Measurements from ENCODE around the gene BBOX1.
"Not testable (repeated sequence)": the region's sequence is repeated elsewhere in the genome, so short reads cannot be mapped to it uniquely, and the experiment has no call there.

BBOX1 gene, protein sequence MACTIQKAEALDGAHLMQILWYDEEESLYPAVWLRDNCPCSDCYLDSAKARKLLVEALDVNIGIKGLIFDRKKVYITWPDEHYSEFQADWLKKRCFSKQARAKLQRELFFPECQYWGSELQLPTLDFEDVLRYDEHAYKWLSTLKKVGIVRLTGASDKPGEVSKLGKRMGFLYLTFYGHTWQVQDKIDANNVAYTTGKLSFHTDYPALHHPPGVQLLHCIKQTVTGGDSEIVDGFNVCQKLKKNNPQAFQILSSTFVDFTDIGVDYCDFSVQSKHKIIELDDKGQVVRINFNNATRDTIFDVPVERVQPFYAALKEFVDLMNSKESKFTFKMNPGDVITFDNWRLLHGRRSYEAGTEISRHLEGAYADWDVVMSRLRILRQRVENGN

DNA sequence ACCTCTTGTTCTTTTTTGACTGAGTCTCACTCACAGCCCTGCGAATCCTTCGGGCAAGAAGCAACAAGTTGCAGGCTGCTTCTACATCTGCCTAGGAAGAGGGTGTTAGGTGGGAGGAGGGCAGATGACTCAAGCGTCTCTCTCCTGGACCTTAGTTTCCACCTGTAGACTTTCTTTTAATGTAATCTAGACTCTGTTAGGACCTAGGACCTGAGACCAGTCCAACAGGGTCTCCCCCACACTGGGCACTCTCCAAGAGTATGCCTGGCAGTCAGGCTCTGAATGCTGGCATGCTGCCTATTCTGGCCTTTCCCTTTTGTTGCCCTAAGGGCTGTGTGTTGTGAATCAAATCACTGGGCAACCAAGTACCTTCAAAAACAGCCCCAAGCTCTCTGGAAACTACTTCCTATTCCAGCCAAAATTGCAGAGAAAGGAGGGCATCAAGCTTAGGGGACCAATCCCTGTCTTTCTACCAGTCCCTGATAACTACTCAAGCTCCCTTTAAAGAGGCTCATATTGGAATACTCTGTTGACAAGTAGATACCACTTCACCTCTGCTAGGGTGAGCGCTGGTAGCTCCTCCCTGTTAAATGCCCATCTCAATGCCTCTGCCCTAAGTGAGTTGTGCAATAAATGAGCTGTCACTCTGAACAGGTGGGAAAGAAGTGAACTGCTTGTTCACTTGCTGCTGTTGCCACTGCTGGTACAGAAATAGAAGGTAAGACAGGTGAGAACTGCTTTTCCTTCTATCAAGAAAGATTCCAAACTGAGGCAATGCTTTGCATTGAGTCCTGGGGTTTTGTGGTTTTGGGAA lies at the start of gene BBOX1:
Gene BBOX1 (plus strand): TSS at position 514 of the 814 bp plus-strand sequence. CDS start 14,616 bp downstream, outside the sequence.
- no peak for DNase-seq (ENCODE audit: low read depth)

DNA sequence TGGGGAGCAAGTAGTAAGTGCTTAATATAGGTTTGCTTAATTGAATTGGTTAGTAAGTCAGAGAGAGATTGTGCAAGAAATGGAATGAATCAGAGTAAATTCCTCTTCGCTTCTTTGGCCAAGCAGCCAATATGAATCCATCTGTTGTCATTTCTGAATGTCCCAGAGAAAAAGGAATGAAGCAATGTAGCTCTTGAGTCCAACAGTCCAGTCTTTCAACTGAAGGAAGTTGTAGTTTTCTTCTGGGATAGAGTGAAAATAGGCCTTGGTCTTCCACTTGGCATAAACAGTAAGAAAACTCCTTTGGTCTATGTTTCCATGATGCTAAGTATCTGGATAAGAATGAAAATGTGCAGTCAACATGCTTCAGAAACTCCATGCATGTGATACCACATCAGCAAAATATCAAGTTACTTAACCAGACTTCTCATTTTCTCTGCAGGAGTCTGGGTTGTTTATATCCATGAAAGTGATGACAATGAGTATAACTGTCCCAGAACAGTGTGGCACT lies 48.5 kb upstream of the BBOX1 start:
- DNase-seq (ENCODE audit: low read depth), result no peak

DNA sequence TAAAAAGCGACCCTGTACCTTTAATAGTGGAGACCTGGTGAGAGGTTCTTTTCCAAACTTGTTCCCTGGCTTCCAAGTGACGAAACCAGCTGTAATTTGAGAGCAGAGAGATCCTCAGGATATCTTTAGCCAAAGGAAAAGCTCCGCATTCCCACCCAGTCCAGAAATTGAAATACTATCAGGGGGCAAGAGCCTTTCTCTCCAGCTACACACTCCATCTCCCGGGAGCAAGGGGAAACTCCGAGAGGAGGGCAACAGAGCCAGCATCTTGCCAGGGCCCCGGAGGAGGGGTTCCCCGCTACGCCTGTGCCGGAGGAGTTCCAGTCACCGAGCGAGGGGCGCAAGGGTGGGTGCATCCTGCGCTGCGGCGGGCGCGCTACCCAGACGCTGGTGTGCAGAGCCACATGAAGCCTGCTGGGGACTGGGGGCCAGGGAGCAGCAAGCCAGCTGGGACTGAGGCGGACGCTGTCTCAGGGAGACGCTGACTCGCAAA lies 46.6 kb upstream of the BBOX1 start, which contains the start of gene FIBIN:
Gene FIBIN (plus strand): TSS at position 148 of the 493 bp plus-strand sequence. CDS start 415 bp downstream, outside the sequence.
- DNase-seq (ENCODE audit: low read depth), result no peak

DNA sequence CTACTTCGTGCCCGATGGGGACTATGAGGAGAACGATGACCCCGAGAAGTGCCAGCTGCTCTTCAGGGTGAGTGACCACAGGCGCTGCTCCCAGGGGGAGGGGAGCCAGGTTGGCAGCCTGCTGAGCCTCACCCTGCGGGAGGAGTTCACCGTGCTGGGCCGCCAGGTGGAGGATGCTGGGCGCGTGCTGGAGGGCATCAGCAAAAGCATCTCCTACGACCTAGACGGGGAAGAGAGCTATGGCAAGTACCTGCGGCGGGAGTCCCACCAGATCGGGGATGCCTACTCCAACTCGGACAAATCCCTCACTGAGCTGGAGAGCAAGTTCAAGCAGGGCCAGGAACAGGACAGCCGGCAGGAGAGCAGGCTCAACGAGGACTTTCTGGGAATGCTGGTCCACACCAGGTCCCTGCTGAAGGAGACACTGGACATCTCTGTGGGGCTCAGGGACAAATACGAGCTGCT lies 46.0 kb upstream of the BBOX1 start:
- DNase-seq (ENCODE audit: low read depth), result no peak

DNA sequence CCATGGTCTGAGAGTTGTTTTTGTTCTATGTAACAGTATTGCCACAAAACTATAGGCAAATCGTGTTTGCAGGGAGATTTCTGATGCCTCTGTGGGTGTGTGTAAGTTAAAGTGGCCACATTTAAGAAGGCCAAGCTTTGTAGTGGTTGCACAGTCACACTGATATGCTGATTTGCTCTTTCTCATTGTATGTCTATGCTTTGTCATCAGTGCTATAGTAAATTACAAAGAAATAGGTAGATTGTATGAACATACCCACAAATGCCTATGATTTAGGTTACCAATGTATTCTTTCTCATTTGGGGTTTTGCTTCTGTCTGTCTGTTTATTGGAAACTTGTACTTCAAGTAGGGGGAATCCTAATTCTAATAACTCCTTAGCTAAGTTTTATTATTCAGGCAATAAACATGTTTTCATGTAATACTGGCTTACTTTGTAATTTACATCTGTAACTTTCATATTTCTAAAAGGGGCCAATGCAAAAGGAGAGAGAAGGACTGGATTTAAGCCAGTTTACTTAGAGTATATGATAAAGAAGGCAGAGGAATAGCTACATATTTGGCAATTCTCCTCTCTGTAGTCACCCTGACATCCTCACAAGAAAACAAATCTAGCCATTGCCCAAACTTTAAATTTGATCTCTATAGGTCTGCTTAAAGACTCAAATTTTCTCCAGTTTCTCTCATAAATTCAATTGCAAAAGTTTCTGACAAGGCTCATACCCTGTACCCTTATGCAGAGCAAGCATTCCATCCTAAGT lies 44.7 kb upstream of the BBOX1 start:
- DNase-seq (ENCODE audit: low read depth), result no peak

DNA sequence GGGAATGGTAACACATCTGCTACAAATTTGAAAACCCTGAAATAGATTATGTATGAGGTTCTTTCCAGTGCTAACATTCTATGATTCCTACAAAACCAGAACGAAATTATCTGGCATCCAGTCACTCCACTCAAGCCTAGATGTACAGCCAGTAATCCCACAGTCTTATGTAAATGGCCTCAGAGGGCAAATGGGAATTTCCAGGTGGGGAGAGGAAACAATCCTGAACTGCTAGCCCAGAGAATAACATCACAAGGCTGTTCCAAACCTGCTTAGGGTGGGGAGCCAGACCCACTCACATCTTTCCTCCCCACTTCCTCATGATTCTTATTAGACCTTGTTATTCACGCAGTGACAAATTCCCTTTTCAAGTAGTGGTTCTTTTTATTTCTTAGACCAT lies 43.2 kb upstream of the BBOX1 start:
- DNase-seq (ENCODE audit: low read depth), result no peak

DNA sequence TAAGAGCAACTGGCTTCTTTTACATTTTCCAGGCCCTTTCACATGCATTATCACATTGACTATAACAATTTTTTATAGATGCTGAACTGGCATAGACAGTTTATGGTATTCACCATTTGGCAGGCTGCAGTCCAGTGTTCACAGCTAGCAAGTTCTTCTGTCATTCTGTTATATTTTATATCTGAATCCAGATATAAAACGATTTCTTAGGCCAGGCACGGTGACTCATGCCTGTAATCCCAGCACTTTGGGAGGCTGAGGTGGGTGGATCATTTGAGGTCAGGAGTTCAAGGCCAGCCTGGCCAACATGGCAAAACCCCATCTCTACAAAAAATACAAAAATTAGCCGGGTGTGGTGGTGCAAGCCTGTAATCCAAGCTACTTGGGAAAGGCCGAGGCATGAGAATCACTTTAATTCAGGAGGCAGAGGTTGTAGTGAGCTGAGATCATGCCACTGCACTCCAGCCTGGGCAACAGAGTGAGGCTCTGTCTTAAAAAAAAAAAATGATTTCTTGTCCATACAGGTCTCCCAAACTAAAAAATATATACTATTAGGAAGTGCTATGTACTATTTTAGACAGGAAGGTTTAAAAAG lies 39.4 kb upstream of the BBOX1 start:
- not testable (repeated sequence) for DNase-seq (ENCODE audit: low read depth)

DNA sequence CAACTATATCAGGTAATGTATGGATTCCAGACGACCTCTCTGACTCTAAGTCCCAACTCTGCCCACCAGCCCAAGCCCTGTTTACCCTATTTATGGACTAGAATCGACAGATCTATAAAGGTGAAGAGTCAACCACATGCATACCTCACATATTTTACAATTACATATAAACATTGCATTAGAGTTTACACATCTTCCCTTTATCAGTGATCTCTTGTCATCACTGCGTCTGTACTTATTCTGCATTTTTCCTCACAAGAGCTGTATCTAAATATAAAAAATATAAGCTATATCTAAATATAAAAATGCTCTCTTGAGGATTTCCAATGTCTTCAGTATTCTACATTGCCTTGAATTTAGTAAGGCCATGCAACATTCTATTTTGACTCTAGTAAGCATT lies 38.2 kb upstream of the BBOX1 start:
- DNase-seq (ENCODE audit: low read depth), result no peak

DNA sequence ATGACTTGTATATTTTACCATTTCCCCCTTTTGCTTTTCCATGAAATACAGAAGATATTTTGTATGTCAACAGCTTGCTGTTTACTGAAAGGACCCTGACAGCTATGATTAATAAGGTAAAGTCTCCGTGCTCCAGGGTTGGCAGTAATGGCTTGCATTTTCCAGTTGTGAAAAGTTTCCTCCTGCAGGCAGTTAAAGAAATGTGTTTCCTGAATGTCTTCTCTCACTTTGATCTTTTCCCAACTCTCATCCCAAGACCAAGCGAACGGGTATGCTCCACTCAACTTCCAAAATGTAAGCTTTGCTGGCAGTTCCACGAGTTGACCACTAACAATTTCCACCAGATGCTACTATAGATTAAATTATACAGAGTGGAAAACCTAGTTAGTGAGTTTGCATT lies 37.8 kb upstream of the BBOX1 start:
- no peak for DNase-seq (ENCODE audit: low read depth)

DNA sequence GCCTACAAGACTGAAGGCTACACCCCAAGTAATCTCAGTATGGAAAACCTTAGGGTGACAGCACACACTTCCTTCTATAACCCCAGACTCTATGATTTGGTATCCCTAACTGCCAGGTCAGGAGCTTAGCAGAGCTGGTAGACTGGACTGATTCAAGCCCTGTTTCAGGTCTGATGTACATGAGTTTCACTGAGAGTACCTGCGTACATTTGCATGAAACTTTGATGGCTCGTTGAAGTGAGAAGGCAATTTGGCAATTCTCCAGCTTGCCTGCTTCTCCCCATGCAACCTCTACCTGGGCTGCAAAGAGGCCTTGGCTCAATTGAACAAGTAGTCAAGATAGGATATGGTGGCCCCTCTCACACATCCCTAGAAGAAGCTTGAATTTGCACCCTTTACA lies 36.5 kb upstream of the BBOX1 start:
- DNase-seq (ENCODE audit: low read depth), result no peak

DNA sequence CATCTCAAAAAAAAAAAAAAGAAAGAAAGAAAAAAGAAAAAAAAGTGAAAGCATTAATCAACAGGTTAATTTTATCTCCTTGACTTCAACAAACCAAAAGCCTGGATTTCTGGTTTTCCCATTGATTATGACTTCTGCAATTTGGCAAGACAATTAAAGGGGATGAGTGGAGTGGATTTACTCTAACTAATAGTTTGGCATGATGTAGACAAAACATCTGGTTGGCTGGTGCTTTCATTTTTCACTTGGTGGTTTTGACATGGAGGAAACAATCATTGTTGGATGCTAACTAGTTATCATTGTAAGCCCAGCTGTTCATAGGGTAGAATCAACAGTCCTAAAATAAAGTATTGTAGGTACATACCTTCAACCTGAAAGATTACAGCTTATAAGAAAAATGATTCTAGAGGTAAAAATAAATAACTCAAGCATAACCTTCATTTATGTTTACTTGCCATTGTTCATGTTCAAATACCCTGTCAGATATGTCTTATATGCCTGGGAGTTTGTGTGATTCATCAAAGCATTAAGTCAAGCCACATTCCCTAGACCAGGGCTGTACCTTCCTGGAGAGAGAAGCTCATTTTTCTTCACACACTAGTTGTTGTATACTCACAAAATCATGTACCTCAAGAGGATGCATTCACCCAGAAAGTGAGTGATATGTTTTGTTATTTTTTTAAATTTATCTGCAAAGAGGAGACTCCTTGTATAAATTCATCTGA lies 31.6 kb upstream of the BBOX1 start:
- DNase-seq (ENCODE audit: low read depth), result no peak

DNA sequence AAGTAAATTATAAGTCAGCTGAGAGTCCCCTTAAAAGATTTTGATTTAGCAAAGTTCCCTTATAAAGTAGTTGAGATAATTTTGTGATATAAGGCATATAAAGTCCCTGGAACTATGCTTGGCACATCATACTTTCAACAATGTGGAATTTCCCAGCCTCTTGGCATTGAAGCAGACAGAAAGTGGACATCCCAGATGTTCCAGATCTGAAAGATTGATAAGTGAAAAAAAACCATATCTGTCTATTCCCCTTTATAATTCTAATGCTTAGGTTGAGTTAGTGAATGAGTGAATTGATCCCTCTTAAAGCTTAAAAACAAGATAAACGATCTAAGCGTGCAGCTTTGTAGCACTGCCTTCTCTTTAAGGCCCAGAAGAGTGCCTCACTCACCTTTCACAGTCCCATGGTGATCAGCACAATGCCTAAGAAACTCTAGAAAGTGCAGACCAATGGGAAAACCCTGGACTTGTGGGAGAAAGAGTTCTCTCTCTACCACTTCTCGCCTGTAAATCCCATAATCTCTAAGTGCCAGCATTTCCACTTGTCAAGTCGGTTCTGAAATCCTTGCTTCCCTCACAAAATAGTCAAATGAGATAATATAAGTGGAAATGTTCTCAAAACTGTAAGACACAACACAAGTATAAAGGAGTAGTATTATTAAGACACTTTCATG lies 28.9 kb upstream of the BBOX1 start:
- no peak for DNase-seq (ENCODE audit: low read depth)

DNA sequence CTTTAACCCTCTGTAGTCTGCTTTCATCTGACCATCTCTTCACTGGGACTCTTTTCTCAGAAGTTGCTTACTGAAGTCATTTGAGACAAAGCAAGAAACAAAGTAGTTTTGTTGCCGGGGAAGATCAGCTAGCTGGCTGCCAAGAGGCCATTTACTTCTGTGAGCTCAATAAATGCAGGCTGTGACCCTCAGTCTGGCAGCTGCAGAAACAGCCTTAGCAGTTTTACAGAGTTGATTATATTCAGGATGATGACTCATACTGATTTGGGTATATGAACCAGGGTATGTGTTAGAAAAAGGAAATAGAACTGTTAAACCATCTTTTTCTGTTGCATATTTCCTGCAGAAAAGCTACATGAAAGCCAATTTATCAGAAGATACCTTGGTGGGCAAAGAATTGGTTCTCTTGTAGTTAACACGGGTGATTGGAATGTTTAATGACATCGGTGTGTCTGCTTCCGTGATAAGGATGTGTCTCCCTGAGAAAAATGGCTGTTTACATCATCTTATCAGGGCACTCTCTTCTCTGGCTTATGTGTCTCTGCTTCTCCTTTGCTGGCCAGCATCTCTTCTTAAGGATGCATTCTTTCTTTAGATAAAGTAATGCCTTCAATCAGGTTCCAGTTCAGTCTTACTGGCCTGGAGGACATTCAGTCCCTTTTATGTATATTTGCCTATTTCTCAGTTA lies 28.2 kb upstream of the BBOX1 start:
- no peak for DNase-seq (ENCODE audit: low read depth)

DNA sequence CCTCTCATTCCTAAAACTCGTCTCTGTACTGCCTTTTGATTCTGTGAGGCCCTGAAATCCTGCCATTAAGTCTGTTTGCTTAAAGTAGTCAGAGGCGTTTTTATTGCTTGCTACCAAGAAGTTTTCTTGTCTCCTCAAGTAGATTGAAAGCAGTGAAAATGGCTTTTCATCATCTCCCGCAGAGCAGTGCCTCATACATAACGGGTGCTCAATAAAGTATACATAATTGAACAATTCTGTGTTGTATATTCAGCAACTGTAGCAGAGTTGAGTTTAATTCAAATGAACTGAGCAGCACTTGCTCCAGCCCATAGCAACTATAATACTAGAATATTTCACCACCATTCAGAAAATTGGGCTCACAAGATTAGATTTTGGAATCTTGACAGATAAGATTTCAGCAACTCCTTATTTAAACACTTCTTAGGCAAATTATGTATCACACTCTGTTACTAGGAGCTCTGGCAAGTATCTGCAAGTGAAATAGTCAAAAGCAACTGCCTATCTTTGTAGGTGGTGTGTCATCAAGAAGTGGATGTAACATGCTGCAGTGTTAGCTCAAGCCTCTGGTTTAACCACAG lies 26.7 kb upstream of the BBOX1 start:
- DNase-seq (ENCODE audit: low read depth), result no peak

DNA sequence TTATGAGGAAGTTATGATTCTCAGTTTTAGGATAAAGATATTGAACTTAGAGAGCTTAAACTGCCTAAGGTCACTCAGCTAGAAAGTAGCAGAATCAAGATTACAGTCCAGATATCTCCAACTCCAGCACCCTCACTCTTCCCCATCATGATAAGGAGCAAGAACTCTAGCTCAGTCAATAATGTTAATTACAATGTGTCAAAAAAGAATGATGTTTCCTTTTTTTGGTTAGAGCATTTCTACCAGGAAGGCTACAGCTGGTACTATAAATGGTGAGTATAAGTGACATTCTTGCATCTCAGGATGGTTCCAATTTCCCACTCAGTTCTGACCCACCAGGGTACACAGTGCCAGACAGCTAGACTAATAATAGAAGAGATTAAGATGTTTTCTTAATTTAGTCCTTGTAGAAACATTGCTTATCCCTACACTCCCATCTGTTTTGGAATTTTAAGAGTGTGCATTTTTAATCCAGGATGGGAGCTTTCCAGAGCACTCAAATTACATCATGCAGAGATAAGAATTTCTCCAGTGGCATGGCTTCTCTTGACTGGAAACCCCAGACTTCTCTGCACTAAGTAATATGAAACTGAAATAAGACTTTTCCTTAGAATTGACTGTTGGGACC lies 21.6 kb upstream of the BBOX1 start:
- DNase-seq (ENCODE audit: low read depth), result no peak

DNA sequence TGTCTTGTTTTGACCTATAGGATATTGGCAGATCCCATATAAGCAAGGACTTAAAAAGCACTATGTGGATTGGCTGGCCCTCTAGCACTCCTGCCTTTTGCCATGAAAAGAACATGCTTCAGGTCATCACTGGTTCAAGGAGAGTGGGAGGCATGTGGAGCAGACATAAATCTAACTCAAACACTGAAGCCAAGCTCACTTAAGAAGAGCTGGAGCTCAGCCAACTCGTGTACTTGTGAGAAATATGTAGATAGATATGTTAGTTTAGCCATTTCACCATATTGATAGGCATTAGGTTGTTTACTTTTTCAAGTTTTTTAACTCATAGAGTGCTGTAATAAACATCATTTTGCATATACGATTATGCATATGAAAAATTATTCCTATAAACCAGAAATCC lies 19.9 kb upstream of the BBOX1 start:
- no peak for DNase-seq (ENCODE audit: low read depth)

DNA sequence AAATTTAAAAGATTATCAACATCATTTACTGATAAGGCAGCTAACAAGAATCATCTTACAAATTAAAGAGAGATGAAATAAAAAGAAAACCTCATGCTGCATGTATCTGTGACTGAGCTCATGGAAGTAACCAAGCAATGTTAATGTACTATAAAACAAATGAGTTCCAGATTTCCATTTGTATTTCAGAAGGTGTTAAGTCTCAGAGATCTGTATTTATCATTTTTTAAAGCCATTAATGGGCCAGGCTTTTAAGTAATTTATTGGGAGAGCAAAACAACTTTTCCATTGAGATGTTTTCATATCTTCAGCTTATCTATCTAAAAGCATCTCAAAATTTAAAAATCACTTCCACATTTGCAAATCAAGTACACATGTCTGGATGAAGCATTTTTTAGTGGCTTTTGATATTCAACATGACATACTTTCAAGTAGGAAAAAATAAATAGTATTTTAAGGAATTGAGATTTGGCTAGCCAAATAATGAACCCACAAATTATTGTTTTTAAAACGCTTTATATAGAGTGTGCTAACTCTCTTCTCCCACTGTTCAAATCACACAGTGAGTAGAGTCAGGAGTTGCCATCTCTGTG lies 17.9 kb upstream of the BBOX1 start:
- DNase-seq (ENCODE audit: low read depth), result no peak

DNA sequence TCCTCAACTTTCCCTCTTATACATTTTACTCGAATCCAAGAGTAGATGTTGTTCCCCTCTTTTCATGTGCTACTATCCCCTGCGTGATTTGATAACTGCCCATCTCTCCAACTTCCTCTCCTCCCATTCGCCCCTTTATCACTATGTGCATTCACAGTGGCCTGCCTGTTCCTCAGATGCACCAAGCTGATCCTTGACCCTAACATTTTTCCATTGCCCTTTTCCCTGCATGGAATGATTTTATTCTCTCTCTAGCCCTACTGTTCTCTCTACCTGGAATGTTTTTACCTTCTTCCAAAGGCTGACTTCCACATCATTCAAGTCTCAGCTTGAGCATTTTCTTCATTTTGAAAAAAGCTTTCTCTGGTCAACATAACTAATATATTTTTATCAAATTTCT lies 15.8 kb upstream of the BBOX1 start:
- no peak for DNase-seq (ENCODE audit: low read depth)
